Activated naive CD8-positive, alpha-beta T cell (primary cell): ENCODE data around the gene PRDM16.
"Not testable (repeated sequence)": the region's sequence is repeated elsewhere in the genome, so short reads cannot be mapped to it uniquely, and the experiment has no call there.

Source experiments
- H3K27ac Mint-ChIP-seq: one replicate; pipeline ENCODE4 v1.8.0; 2021; ENCODE audit warnings: mixed read lengths
- H3K27me3 Mint-ChIP-seq: one replicate; pipeline ENCODE4 v1.8.0; 2021; ENCODE audit warnings: mixed read lengths
- H3K36me3 Mint-ChIP-seq: one replicate; pipeline ENCODE4 v1.8.0; 2021; ENCODE audit warnings: mixed read lengths
- H3K4me1 Mint-ChIP-seq: one replicate; pipeline ENCODE4 v1.8.0; 2021; ENCODE audit warnings: low read depth, mixed read lengths
- H3K4me3 Mint-ChIP-seq: one replicate; pipeline ENCODE4 v1.8.0; 2021; ENCODE audit warnings: mild to moderate bottlenecking, mixed read lengths
- H3K9me3 Mint-ChIP-seq: one replicate; pipeline ENCODE4 v1.8.0; 2021; ENCODE audit warnings: low read depth, mixed read lengths

PRDM16 gene

DNA sequence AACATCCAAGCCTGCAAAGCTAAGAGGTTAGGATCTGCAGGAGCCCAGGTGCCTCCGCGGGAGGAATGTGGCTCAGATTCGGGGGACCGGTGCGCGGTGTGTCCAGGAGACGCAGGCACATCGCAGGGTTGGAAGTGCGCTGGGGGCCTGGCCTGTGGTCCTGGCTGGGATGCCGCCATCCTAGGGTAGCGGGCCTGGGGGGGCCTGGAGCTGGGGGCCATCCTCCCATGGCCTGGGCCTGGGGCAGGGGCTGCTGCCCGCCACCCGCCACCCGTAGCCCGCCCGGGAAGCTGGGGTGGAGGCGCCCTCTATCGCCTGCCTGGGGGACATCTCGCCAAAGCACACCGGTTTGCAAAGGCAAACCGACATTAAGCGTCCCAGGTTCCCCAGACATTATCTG lies 214.8 kb downstream of the PRDM16 start:
- no peaks in the 10 kb centered on the region for H3K27me3 Mint-ChIP-seq
- H3K36me3 Mint-ChIP-seq, result no peaks in the 10 kb centered on the region
- no peaks in the 10 kb centered on the region for H3K9me3 Mint-ChIP-seq
- no peak overlapping the region for H3K27ac Mint-ChIP-seq
- H3K4me1 Mint-ChIP-seq, result no peaks in the 10 kb centered on the region
- H3K4me3 Mint-ChIP-seq, result no peak overlapping the region

DNA sequence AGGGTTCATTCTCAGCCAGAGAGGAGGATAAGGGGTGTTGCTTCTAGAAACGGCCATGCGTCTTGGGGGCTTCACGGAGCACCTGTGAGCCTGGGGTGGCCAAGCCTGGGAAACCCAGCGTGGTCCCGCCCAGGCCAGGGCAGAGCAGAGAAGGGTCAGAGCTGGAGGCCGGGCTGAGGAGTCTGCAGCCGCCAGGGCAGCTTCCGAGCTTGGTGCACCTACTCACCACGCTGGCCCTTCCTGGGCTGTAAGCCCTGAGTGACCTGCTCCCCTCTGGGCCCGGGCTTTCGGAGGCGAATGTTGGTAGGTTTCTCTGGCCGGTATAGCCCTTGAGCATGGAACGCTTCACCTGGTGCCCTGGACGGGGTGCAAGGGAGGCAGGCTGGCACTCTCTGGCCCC lies 215.7 kb downstream of the PRDM16 start:
- H3K4me3 Mint-ChIP-seq, result no peak overlapping the region
- H3K4me1 Mint-ChIP-seq, result no peaks in the 10 kb centered on the region
- no peak overlapping the region for H3K27ac Mint-ChIP-seq
- H3K9me3 Mint-ChIP-seq, result no peaks in the 10 kb centered on the region
- no peaks in the 10 kb centered on the region for H3K36me3 Mint-ChIP-seq
- no peaks in the 10 kb centered on the region for H3K27me3 Mint-ChIP-seq

DNA sequence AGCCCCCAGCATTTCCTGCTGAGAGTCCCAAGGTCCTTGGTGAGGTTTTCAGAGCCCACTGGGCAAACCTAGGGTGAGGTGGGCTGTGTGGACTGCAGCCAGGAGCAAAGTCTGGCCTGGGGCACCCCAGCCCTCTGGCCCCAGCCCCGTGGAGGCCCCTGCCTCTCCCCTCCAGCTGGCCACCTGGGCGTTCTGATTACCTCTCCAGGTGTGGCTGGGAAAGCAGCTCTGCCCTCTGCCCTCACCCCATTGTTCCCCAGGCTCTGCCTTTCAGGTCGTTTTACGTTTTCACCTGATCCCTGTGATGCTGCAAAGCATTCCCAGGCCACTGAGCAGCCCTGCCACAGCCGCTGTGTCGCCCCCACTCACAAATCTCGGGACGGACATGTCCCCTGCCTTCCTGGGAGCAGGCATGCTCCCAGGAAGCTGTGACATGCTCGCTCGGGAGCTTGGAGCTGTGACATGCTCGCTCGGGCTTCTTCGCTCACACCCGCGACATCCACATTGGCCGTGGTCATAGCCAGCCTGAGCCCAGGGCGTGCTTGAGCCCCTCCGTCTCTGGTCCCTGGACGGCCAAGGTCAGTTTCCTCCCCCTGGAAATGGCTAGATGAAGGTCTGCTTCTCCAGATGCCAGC lies 216.2 kb downstream of the PRDM16 start:
- no peaks in the 10 kb centered on the region for H3K27me3 Mint-ChIP-seq
- no peak overlapping the region for H3K27ac Mint-ChIP-seq
- H3K9me3 Mint-ChIP-seq, result no peaks in the 10 kb centered on the region

GRCh38 chr1:3287095-3287494 lies 218.1 kb downstream of the PRDM16 start:
- not testable (repeated sequence) for H3K9me3 Mint-ChIP-seq, H3K4me1 Mint-ChIP-seq, H3K36me3 Mint-ChIP-seq, H3K27ac Mint-ChIP-seq, H3K4me3 Mint-ChIP-seq, H3K27me3 Mint-ChIP-seq

More for the DNA sequence above, 216.2 kb downstream of the PRDM16 start:
- Mint-ChIP-seq H3K4me1 (no peaks in the 10 kb centered on the region), H3K36me3 (no peaks in the 10 kb centered on the region), H3K4me3 (no peak overlapping the region)

DNA sequence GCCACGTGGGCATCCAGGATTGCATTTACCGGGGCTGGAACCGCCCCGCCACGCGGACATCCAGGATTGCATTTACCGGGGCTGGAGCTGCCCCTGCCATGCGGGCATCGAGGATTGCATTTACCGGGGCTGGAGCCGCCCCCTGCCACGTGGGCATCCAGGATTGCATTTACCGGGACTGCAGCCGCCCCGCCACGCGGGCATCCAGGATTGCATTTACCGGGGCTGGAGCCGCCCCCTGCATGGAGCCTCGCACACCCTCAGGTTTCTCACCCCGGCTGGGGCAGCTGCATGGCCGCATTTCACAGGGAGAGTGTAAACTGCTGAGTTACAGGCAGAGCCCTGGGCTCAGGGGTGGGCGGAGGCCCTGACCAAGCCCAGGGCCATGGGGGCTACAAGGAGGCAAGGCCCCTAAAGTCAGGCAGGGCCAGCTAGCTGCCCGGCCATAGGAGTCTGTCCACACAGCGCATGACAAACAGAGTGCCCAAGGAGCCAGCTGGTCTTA lies 218.7 kb downstream of the PRDM16 start:
- H3K36me3 Mint-ChIP-seq, result no peaks in the 10 kb centered on the region
- no peak overlapping the region for H3K27ac Mint-ChIP-seq
- H3K27me3 Mint-ChIP-seq, result no peaks in the 10 kb centered on the region
- no peak overlapping the region for H3K4me3 Mint-ChIP-seq
- no peaks in the 10 kb centered on the region for H3K4me1 Mint-ChIP-seq
- H3K9me3 Mint-ChIP-seq, result no peaks in the 10 kb centered on the region

DNA sequence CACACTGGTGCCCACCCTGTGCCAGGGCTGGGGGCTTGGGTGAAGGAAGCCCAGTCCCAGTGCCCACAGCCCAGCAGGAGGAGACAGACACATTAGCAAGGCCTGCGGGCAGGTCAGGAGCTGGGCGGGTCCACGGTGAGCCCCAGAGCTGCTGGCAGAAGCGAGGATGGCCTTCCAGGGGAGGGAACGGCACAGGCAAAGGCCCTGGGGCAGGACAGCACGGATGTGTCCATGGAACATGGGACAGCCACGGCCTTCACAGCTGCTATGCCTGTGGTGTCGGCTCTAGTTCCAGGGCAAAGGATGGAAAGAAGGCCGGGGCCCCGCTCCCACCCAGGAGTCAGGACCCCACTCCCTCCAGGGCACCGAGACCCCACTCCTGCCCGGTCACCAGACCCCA lies 220.5 kb downstream of the PRDM16 start:
- no peaks in the 10 kb centered on the region for H3K4me1 Mint-ChIP-seq
- H3K27ac Mint-ChIP-seq, result no peak overlapping the region
- no peaks in the 10 kb centered on the region for H3K36me3 Mint-ChIP-seq
- no peaks in the 10 kb centered on the region for H3K27me3 Mint-ChIP-seq
- H3K4me3 Mint-ChIP-seq, result no peak overlapping the region
- H3K9me3 Mint-ChIP-seq, result no peaks in the 10 kb centered on the region

DNA sequence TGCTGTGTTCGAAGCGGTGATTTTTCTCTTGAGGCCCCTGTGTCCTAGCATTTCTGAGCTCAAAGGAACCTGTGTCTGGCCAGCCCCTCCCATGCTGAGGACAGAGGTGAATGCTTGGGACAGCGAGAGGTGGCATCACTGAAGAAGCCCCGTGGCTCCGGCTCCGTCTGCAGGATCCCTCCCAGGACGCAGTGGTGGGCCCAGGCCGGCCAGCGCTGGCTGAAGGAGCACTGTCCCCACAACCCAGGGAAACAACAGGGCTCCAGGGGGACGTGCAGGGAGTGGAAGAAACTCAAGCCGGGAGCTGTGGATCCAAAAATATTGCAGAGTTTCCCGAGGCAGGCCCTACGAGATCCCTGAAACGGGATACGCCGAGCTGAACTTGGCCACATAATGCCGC lies 221.4 kb downstream of the PRDM16 start:
- Mint-ChIP-seq H3K27ac (no peak overlapping the region), H3K4me3 (no peak overlapping the region), H3K36me3 (no peaks in the 10 kb centered on the region), H3K27me3 (no peaks in the 10 kb centered on the region), H3K4me1 (no peaks in the 10 kb centered on the region), H3K9me3 (no peaks in the 10 kb centered on the region)

- Mint-ChIP-seq H3K27me3 (no peaks in the 10 kb centered on the region), H3K4me3 (no peak overlapping the region), H3K4me1 (no peaks in the 10 kb centered on the region), H3K36me3 (no peaks in the 10 kb centered on the region), H3K27ac (no peak overlapping the region), H3K9me3 (no peaks in the 10 kb centered on the region)
These were observed 221.9 kb downstream of the PRDM16 start for GRCh38 chr1:3290915-3291314.

GRCh38 chr1:3292051-3292722 lies 223.2 kb downstream of the PRDM16 start:
- no peak overlapping the region for H3K27ac Mint-ChIP-seq
- H3K36me3 Mint-ChIP-seq, result no peaks in the 10 kb centered on the region
- H3K9me3 Mint-ChIP-seq, result no peaks in the 10 kb centered on the region
- H3K27me3 Mint-ChIP-seq, result no peaks in the 10 kb centered on the region
- H3K4me3 Mint-ChIP-seq, result no peak overlapping the region
- H3K4me1 Mint-ChIP-seq, result no peaks in the 10 kb centered on the region

DNA sequence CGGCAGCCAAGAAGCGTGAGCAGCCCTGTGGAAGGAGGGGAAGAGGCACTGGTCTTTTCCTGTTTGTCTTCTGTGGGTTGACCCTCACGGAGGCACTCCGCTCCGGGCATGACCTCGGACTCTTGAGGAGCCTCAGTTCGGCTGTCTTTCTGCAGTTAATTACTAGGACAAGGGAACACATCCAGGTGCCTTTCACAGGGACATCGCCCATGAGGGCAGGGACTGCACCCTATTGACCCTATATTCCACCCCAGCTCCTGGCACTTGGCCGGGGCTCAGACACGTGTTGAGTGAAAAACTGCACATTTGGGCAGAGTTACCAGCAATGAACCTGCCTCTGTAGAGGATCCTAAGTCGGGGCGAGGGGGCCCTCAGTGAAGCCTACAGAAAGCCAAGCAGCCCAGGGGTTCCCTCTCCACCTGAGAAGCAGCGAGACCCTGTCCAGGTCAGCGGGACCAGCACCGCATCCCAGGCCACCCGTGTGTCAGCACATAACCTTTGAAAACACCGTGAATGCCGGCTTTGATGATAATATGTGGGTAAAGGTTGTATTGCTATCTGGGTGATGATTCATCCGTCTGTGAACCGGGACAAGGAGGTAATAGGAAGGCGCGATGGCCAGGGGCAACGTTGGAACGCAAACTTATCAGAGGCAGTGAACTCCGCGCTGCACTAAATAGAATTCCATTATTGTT lies 224.0 kb downstream of the PRDM16 start:
- Mint-ChIP-seq H3K36me3 (no peaks in the 10 kb centered on the region), H3K27ac (no peak overlapping the region), H3K9me3 (no peaks in the 10 kb centered on the region), H3K27me3 (no peaks in the 10 kb centered on the region), H3K4me1 (no peaks in the 10 kb centered on the region), H3K4me3 (no peak overlapping the region)

DNA sequence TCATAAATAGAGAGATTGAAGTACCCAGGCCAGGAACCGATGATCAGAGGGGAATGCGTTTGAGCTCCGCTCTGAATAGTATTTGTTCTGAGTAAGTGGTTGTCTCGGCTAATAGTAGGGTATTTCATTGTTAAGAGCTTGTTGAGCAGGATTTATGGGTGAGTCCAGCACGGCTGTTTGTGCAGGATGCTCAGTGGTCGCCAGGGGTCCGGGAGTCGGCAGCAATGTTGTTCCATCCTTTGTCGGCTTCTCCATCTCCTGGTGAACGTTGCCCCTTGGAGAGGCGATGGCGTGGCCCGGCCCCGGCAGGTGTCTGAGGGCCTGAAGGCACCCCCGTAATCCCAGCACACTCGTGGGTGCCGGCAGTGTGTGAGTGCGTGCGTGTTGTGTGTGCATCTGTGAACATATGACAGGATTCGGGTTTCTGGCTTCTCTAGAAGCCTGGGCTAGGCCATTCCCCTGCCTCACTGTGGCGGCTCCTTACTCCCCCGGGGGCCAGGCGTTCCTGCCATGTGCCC lies 224.6 kb downstream of the PRDM16 start:
- Mint-ChIP-seq H3K4me3 (no peak overlapping the region), H3K4me1 (no peaks in the 10 kb centered on the region), H3K36me3 (no peaks in the 10 kb centered on the region), H3K27me3 (no peaks in the 10 kb centered on the region), H3K27ac (no peak overlapping the region), H3K9me3 (no peaks in the 10 kb centered on the region)

GRCh38 chr1:3294450-3294849 lies 225.4 kb downstream of the PRDM16 start:
- H3K4me3 Mint-ChIP-seq, result no peak overlapping the region
- no peaks in the 10 kb centered on the region for H3K4me1 Mint-ChIP-seq
- no peaks in the 10 kb centered on the region for H3K36me3 Mint-ChIP-seq
- no peaks in the 10 kb centered on the region for H3K9me3 Mint-ChIP-seq
- no peaks in the 10 kb centered on the region for H3K27me3 Mint-ChIP-seq
- H3K27ac Mint-ChIP-seq, result no peak overlapping the region

GRCh38 chr1:3295846-3296245 lies 226.8 kb downstream of the PRDM16 start:
- no peak overlapping the region for H3K27ac Mint-ChIP-seq
- H3K36me3 Mint-ChIP-seq, result no peaks in the 10 kb centered on the region
- H3K4me3 Mint-ChIP-seq, result no peak overlapping the region
- H3K27me3 Mint-ChIP-seq, result no peaks in the 10 kb centered on the region
- H3K4me1 Mint-ChIP-seq, result no peaks in the 10 kb centered on the region
- no peaks in the 10 kb centered on the region for H3K9me3 Mint-ChIP-seq

- Mint-ChIP-seq H3K4me1 (no peaks in the 10 kb centered on the region), H3K4me3 (no peak overlapping the region), H3K27ac (no peak overlapping the region), H3K27me3 (no peaks in the 10 kb centered on the region), H3K9me3 (no peaks in the 10 kb centered on the region), H3K36me3 (no peaks in the 10 kb centered on the region)
These were observed 227.3 kb downstream of the PRDM16 start for GRCh38 chr1:3296326-3296725.

GRCh38 chr1:3296826-3297225 lies 227.8 kb downstream of the PRDM16 start:
- Mint-ChIP-seq H3K36me3 (no peaks in the 10 kb centered on the region), H3K9me3 (no peaks in the 10 kb centered on the region), H3K4me3 (no peak overlapping the region), H3K27me3 (no peaks in the 10 kb centered on the region), H3K27ac (no peak overlapping the region), H3K4me1 (no peaks in the 10 kb centered on the region)
